BLaER1 (cell line): Measurements from ENCODE around the gene HIPK4.

Experiments
- H3K27ac ChIP-seq: shearing (Covaris generic); formaldehyde crosslinking; 2 replicates; pipeline ENCODE4 v1.8.1; 2022
- H3K27me3 ChIP-seq: shearing (Covaris generic); formaldehyde crosslinking; 2 replicates; pipeline ENCODE4 v1.8.1; 2022
- H3K36me3 ChIP-seq: shearing (Covaris generic); formaldehyde crosslinking; 2 replicates; pipeline ENCODE4 v1.8.1; 2022
- H3K4me1 ChIP-seq: shearing (Covaris generic); formaldehyde crosslinking; 2 replicates; pipeline ENCODE4 v1.8.1; 2022
- H3K4me2 ChIP-seq: shearing (Covaris generic); formaldehyde crosslinking; 2 replicates; pipeline ENCODE4 v1.8.1; 2022
- H3K4me3 ChIP-seq: shearing (Covaris generic); formaldehyde crosslinking; 2 replicates; pipeline ENCODE4 v1.8.1; 2022
- H3K9ac ChIP-seq: shearing (Covaris generic); formaldehyde crosslinking; 2 replicates; pipeline ENCODE4 v1.8.1; 2022
- H3K9me3 ChIP-seq: shearing (Covaris generic); formaldehyde crosslinking; 2 replicates; pipeline ENCODE4 v1.8.1; 2022
- H4K20me1 ChIP-seq: shearing (Covaris generic); formaldehyde crosslinking; 2 replicates; pipeline ENCODE4 v1.8.1; 2022
- Cebpa-rat ChIP-seq: shearing (Covaris generic); IDR thresholded peaks from 2 replicates; pipeline ENCODE4 v1.8.1; 2022

Gene HIPK4

DNA sequence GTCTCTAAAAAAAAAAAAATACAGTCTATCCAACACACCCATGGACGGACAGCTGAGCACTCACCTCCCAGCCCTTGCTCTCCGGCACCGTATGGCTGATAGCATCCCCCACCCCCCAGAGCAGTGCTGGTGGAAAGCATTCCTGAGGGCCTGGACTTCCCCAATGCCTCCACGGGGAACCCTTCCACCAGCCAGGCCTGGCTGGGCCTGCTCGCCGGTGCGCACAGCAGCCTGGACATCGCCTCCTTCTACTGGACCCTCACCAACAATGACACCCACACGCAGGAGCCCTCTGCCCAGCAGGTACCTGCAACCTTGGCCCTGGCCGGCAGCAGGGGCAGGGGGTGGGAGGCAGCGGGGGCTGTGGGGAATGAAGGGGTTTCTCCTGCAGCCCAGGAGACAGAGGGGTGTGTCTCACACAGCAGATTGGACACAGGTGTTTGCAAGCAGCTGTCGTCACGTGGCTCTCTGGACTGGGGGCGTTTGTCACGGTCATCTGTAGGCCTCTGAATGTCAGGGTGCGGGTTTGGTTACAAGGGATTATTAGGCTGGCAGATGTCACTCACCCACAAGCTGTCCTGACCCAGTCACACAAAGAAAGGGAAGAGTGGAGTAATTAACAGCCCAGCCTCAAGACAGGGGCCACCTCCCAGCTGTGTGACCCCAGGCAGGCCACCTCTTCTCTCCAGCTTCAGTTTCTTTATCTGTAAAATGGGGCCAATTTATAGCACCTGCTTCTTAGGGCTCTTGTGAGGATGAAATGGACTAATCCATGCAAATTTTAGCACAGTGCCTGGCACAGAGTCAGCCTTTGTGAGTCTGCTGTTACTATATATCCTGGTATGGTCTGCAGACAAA lies 22.2 kb downstream of the HIPK4 start:
- Histone ChIP-seq H3K4me2 (no peak overlapping the region), H3K9ac (no peak overlapping the region), H3K27ac (no peak overlapping the region), H4K20me1 (peaks cover 19% of the 10 kb centered on the region; the same call in 1 of the 2 replicates), H3K27me3 (no peaks in the 10 kb centered on the region), H3K36me3 (peaks cover 44% of the 10 kb centered on the region), H3K9me3 (no peaks in the 10 kb centered on the region), H3K4me1 (peaks cover 18% of the 10 kb centered on the region), H3K4me3 (no peak overlapping the region)
- TF ChIP-seq Cebpa-rat = no peak

DNA sequence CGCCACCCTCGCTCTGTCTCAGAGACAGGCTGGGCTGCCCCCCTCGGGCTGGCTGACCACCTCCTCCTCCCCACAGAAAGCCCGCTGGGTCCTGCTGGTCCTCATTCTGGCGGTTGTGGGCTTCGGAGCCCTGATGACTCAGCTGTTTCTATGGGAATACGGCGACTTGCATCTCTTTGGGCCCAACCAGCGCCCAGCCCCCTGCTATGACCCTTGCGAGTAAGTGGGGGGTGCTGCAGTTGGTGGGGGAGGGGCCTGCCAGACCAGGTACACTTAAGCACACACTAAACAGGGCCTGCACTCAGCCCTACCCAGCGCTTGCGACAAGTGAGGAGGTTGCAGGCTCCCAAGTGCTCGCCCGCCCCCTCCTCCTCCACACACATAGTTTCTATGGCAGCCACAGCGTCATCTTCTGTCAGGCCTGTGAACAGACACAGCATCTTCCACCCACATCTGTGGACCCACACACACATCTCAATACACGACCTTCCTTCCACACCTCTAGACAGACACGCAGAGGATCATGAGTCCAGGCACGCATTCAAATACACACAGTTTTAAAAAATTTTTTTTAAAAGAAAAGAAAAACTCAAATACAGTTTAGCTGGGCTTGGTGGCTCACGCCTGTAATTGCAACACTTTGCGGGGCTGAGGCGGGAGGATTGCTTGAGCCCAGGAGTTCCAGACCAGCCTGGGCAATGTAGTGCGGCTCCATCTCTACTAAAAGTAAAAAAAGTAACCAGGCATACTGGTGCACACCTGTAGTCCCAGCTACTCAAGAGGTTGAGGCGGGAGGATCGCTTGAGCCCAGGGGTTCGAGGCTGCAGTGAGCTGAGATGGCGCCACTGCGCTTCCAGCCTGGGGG lies 23.1 kb downstream of the HIPK4 start:
- Histone ChIP-seq H3K36me3 (peaks cover 37% of the 10 kb centered on the region), H4K20me1 (peaks cover 27% of the 10 kb centered on the region; the same call in 1 of the 2 replicates), H3K4me2 (no peak overlapping the region), H3K27ac (no peak overlapping the region), H3K27me3 (no peaks in the 10 kb centered on the region), H3K9ac (no peak overlapping the region), H3K4me1 (peaks cover 25% of the 10 kb centered on the region), H3K9me3 (no peaks in the 10 kb centered on the region), H3K4me3 (no peak overlapping the region)
- TF ChIP-seq Cebpa-rat = no peak

DNA sequence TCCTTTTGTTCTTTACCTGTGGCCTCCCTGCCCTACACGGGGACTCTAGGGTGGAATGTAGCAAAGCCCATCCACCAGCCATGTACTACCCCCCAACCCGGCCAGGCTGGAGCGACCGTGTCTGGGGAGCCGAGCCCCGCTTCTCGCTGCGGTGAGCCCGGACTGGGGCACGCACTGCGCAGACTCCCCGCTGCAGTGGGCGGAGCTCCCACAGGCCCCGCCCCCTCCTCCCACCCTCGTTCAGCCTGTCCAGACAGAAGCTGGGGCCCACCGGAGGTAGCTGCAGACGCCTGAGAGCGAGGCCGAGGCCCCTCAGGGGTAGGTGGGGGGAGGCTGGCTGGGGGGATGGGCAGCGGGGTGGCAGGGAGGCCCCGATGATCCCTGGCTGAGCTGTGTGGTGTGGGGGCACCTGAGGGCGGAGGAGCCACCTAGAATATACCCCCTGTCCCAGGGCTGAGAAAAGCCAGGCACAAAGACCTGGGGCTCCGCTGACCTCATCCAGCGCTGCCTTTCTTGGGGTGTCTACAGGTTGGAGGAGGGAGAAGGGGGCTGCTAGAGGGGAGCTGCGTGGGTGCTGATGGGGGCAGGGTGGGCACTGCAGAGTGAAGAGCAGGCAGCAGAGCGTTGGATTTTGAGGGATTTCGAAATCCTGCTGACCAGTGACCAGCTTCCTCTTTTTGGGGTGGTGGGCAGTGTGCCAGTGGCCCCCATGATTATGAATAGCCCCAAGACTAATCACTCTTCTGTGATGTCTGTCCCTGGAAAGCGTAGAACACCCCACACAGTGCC lies 24.2 kb downstream of the HIPK4 start:
- H4K20me1 ChIP-seq = peaks cover 39% of the 10 kb centered on the region
- no peak overlapping the region for H3K27ac ChIP-seq
- TF ChIP-seq Cebpa-rat = no peak
- H3K9me3 ChIP-seq = no peaks in the 10 kb centered on the region
- H3K9ac ChIP-seq = no peak overlapping the region
- H3K4me1 ChIP-seq = peaks cover 20% of the 10 kb centered on the region
- no peak overlapping the region for H3K4me2 ChIP-seq
- H3K36me3 ChIP-seq = peaks cover 33% of the 10 kb centered on the region
- no peaks in the 10 kb centered on the region for H3K27me3 ChIP-seq
- H3K4me3 ChIP-seq = no peak overlapping the region

DNA sequence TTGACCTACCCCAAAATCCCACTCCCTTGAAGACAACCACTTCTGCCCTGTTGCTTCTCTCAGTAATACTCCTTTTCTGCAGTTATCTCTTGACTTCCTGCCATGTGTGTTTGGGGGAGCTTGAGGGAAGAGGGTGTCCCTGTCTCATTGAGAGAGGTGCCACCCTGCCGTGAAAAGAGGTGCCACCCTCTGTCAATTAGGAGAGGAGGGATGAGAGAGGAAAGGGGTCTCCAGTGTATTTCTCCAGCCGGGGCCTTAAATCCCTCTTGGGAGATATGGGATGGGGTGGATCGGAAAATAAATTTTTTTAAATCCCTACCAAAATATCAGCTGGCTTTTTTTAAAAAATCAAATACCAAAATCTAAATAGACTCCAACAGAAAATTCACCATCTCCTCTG lies 25.0 kb downstream of the HIPK4 start:
- no peak overlapping the region for H3K27ac ChIP-seq
- no peak overlapping the region for H3K9ac ChIP-seq
- no peaks in the 10 kb centered on the region for H3K9me3 ChIP-seq
- no peak overlapping the region for H3K4me3 ChIP-seq
- no peaks in the 10 kb centered on the region for H3K27me3 ChIP-seq
- H3K4me1 ChIP-seq = peaks cover 18% of the 10 kb centered on the region
- peaks cover 47% of the 10 kb centered on the region for H4K20me1 ChIP-seq
- peaks cover 26% of the 10 kb centered on the region for H3K36me3 ChIP-seq
- no peak overlapping the region for H3K4me2 ChIP-seq
- no peak for TF ChIP-seq Cebpa-rat

DNA sequence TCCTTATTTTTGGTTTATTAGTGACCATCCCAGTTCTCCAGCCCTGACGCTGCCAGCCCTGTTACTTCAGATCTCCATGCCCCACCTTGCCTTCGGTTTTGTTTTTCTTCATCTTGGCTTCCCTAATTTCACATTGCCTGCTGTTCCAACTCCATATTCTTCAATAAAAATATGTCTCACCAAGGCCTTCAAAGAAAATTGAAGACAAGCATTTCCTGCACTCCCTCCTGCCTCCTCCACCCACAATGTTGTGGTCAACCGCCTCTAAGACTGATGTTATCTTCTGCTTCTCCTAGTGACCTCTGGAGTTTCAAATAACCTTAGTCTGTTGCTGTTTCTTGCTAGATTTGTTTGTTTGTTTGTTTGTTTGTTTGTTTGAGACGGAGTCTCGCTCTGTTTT lies 26.9 kb downstream of the HIPK4 start:
- peaks cover 18% of the 10 kb centered on the region for H3K36me3 ChIP-seq
- H3K9me3 ChIP-seq = no peaks in the 10 kb centered on the region
- peak overlapping the region; percentile 36 for H3K4me2 ChIP-seq
- no peak for TF ChIP-seq Cebpa-rat
- H3K4me1 ChIP-seq = peaks cover 37% of the 10 kb centered on the region
- no peak overlapping the region for H3K27ac ChIP-seq
- no peak overlapping the region for H3K9ac ChIP-seq
- no peak overlapping the region for H3K4me3 ChIP-seq
- H3K27me3 ChIP-seq = no peaks in the 10 kb centered on the region
- peaks cover 66% of the 10 kb centered on the region for H4K20me1 ChIP-seq

DNA sequence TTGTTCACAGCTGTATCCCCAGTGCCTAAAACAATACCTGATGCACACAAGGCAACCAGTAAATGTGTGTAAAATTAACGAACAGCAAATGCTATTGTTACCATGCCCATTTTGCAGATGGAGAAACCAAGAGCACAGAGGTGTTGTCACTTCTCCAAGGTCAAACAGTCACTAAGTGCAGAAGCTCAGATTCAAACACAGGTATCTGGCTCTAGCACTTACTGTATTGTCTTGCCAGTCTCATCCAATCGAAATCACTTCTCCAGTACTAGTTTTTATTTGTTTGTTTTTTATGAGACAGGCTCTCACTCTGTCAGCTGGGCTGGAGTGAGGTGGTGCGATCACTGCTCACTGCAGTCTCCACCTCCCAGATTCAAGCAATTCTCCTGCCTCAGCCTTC lies 27.8 kb downstream of the HIPK4 start:
- Histone ChIP-seq H3K4me1 (peaks cover 46% of the 10 kb centered on the region), H3K27me3 (no peaks in the 10 kb centered on the region), H3K4me2 (0 out of 2 replicates have a peak overlapping the region, but pooled peaks have one; percentile 36), H3K4me3 (no peak overlapping the region), H4K20me1 (peaks cover 75% of the 10 kb centered on the region), H3K36me3 (peaks cover 10% of the 10 kb centered on the region), H3K27ac (no peak overlapping the region), H3K9ac (no peak overlapping the region), H3K9me3 (no peaks in the 10 kb centered on the region)
- TF ChIP-seq Cebpa-rat = no peak

DNA sequence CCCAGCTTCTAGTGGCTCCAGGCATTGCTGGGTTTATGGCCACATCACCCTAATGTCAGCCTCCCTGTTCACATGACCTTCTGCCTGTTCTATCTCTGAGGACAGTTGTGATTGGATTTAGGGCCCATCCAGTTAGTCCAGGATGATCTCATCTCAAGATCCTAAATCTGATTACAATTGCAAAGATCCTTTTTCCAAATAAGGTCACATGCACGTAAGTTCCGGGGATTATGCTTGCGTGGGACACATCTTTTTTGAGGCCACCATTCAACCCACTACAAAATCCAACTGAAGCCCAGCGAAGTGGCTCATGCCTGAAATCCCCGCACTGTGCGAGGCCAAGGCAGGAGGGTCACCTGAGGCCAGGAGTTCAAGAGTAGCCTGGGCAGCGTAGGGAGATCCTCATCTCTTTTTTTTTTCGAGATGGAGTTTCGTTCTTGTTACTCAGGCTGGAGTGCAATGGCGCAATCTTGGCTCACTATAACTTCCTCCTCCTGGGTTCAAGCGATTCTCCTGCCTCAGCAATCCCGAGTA lies 29.2 kb downstream of the HIPK4 start:
- no peak for TF ChIP-seq Cebpa-rat
- Histone ChIP-seq H3K9ac (no peak overlapping the region), H3K27ac (no peak overlapping the region)

DNA sequence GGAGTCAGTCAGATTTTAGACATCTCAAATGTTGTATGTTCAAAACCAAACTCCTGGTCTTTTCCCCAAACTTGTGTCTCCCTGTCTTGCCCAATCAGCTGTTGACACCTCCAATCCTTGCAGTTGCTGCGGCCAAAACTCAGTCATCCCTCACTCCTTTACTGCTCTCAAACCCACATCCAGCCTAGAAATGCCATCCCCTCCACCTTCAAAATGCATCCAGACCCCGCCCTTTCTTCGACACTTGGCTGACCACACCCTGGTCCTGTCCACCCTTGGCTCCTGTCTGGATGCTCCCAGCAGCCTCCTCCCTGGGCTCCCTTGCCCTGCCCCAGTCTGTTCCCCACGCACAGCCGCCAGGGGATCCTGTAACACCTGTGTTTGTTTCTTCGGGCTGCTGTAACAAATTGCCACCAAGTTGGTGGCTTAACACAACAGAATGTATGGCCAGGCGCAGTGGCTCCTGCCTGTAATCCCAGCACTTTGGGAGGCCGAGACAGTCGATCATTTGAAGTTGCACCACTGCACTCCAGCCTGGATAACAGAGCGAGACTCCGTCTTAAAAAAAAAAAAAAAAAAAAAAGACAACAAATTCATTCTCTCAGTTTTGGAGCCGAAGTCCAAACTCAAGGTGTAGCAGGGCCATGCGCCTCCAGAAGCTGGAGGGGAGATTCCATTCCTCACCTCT lies 29.8 kb downstream of the HIPK4 start:
- no peak for TF ChIP-seq Cebpa-rat
- Histone ChIP-seq H4K20me1 (peaks cover 94% of the 10 kb centered on the region), H3K4me1 (peaks cover 59% of the 10 kb centered on the region), H3K4me2 (no peak overlapping the region), H3K4me3 (no peak overlapping the region), H3K27me3 (no peaks in the 10 kb centered on the region), H3K9me3 (no peaks in the 10 kb centered on the region), H3K36me3 (no peaks in the 10 kb centered on the region), H3K27ac (no peak overlapping the region), H3K9ac (no peak overlapping the region)

More for the DNA sequence above, 29.2 kb downstream of the HIPK4 start:
- no peaks in the 10 kb centered on the region for H3K27me3 ChIP-seq
- H3K4me3 ChIP-seq = no peak overlapping the region
- peaks cover 89% of the 10 kb centered on the region for H4K20me1 ChIP-seq
- H3K4me1 ChIP-seq = peaks cover 59% of the 10 kb centered on the region
- H3K36me3 ChIP-seq = no peaks in the 10 kb centered on the region
- no peaks in the 10 kb centered on the region for H3K9me3 ChIP-seq
- no peak overlapping the region for H3K4me2 ChIP-seq

DNA sequence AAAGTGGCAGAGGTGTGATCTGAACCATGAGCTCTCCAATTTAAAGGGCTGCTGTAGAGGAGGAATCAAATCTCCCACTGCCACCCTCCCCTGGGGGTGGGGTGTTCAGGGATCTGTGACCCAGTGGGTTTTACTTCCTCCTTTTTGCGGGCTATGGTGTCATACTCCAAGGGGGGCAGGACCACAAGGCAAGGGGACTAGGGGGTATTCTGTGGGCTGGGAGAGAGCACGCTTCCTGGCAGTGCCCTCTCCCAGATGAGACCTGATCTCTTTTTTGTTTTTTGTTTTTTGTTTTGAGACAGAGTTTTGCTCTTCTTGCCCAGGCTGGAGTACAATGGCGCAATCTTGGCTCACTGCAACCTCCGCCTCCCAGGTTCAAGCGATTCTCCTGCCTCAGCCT lies 31.2 kb downstream of the HIPK4 start:
- 0 out of 2 replicates have a peak, but pooled peaks have one; percentile 11 for TF ChIP-seq Cebpa-rat
- H3K4me3 ChIP-seq = no peak overlapping the region
- H3K4me1 ChIP-seq = peaks cover 59% of the 10 kb centered on the region
- H3K9ac ChIP-seq = no peak overlapping the region
- peak overlapping the region; percentile 72 for H3K4me2 ChIP-seq
- no peaks in the 10 kb centered on the region for H3K36me3 ChIP-seq
- H3K9me3 ChIP-seq = no peaks in the 10 kb centered on the region
- H3K27ac ChIP-seq = no peak overlapping the region
- H3K27me3 ChIP-seq = no peaks in the 10 kb centered on the region
- H4K20me1 ChIP-seq = peaks cover 95% of the 10 kb centered on the region
